A549 (cell line): ENCODE results near the gene EVPL. TPM values are rescaled to one million over a fixed set of nuclear protein-coding genes. Genes with fewer than 3 reads are reported as not detected.

Experiments used
- ATAC-seq, 2 experiments: fragments of 200-7000 bp in 1 of 2; fragments of >200 bp in 1 of 2; cut with Nextera tagmentation in 1 of 2; cut with Tn5 transposase in 1 of 2; 3 replicates each; pipeline versions ENCODE4 v1.8.0 to v1.9.1; 2018 to 2020; ENCODE audit warnings: mild to moderate bottlenecking in 1 of 2, moderate library complexity in 1 of 2
- CTCF ChIA-PET: fragments of 300-600 bp; sonication (Branson Sonifier 250); formaldehyde crosslinking; extraction: SDS; loops from one replicate; lab custom pipeline; 2021; ENCODE audit warnings: antibody characterized with exemption, inconsistent platforms; lab: Yijun Ruan, JAX
- POLR2A ChIA-PET: fragments of 350-600 bp; formaldehyde crosslinking; extraction: SDS; loops from one replicate; lab custom pipeline; 2021; ENCODE audit warnings: antibody characterized with exemption, inconsistent platforms; lab: Yijun Ruan, JAX
- DNase-seq, 2 experiments: peaks; one replicate each; pipeline versions ENCODE4 v3.0.0 to v3.0.0-alpha.2; 2011 to 2016; ENCODE audit warnings: low read depth in 1 of 2, low spot score in 1 of 2
- FAIRE-seq: peaks from 2 replicates; lab custom pipeline; 2011; peaks lifted over from hg19 to GRCh38; lab: Jason Lieb, UNC
- H3K27ac ChIP-seq, 2 experiments: fragments of >200 bp; sonication (Bioruptor Twin); formaldehyde crosslinking; 3 replicates each; pipeline ENCODE4 v1.5.1; 2016 to 2017
- H3K4me1 ChIP-seq: fragments of >200 bp; sonication (Bioruptor Twin); formaldehyde crosslinking; 3 replicates; pipeline ENCODE4 v1.6.1; 2016
- H3K4me2 ChIP-seq: fragments of >200 bp; sonication (Bioruptor Twin); formaldehyde crosslinking; 3 replicates; pipeline ENCODE4 v1.6.1; 2016
- H3K4me3 ChIP-seq: fragments of >200 bp; sonication (Bioruptor Twin); formaldehyde crosslinking; 3 replicates; pipeline ENCODE4 v1.5.1; 2016
- H3K9me3 ChIP-seq: fragments of >200 bp; sonication (Bioruptor Twin); formaldehyde crosslinking; 3 replicates; pipeline ENCODE4 v1.6.1; 2016
- CEBPB ChIP-seq, 2 experiments: fragments of >200 bp in 1 of 2; sonication (Bioruptor Twin) in 1 of 2; formaldehyde crosslinking in 1 of 2; IDR thresholded peaks; 2 replicates each; pipeline ENCODE4 v1.6.1; 2012 to 2016
- FOSB ChIP-seq: fragments of 250-450 bp; sonication (Bioruptor Pico); IDR thresholded peaks from 2 replicates; pipeline ENCODE4 v1.5.0; 2020; ENCODE audit warnings: mild to moderate bottlenecking, moderate library complexity
- GATA3 ChIP-seq: IDR thresholded peaks from 2 replicates; pipeline ENCODE4 v1.6.1; 2012; ENCODE audit warnings: borderline replicate concordance
- HOXA7 ChIP-seq: fragments of 250-450 bp; sonication (Bioruptor Pico); IDR thresholded peaks from 2 replicates; pipeline ENCODE4 v1.5.0; 2020; ENCODE audit warnings: mild to moderate bottlenecking, moderate library complexity
- HOXB13 ChIP-seq: fragments of 250-450 bp; sonication (Bioruptor Pico); IDR thresholded peaks from 2 replicates; pipeline ENCODE4 v1.5.0; 2020; ENCODE audit warnings: low read depth, mild to moderate bottlenecking, moderate library complexity
- HOXB5 ChIP-seq: fragments of 250-450 bp; sonication (Bioruptor Pico); IDR thresholded peaks from 2 replicates; pipeline ENCODE4 v1.5.0; 2020; ENCODE audit warnings: mild to moderate bottlenecking, moderate library complexity
- JUN ChIP-seq, 2 experiments: fragments of >200 bp; sonication (Bioruptor Twin); formaldehyde crosslinking; IDR thresholded peaks; 2 replicates in 1 of 2; 3 replicates in 1 of 2; pipeline ENCODE4 v1.6.1; 2016 to 2017
- JUNB ChIP-seq: fragments of >200 bp; sonication (Bioruptor Twin); formaldehyde crosslinking; IDR thresholded peaks from 2 replicates; pipeline ENCODE4 v1.6.1; 2016
- KDM1A ChIP-seq: fragments of 200-600 bp; sonication (generic); IDR thresholded peaks from 2 replicates; pipeline ENCODE4 v1.6.1; 2016; ENCODE audit warnings: low read depth, mild to moderate bottlenecking
- MAFK ChIP-seq: fragments of 450-650 bp; IDR thresholded peaks from 2 replicates; pipeline ENCODE4 v1.6.1; 2014; ENCODE audit not compliant: partially characterized antibody
- PBX3 ChIP-seq: IDR thresholded peaks from 2 replicates; pipeline ENCODE4 v1.6.1; 2012
- PHF8 ChIP-seq: fragments of 200-600 bp; sonication (generic); IDR thresholded peaks from 2 replicates; pipeline ENCODE4 v1.6.1; 2016; ENCODE audit warnings: low read depth, mild to moderate bottlenecking, antibody characterized with exemption, moderate library complexity, borderline replicate concordance
- RARB ChIP-seq: fragments of 250-450 bp; sonication (Bioruptor Pico); IDR thresholded peaks from 2 replicates; pipeline ENCODE4 v1.8.0; 2021; ENCODE audit warnings: mild to moderate bottlenecking, moderate library complexity
- RNF2 ChIP-seq: fragments of 200-600 bp; sonication (generic); IDR thresholded peaks from 2 replicates; pipeline ENCODE4 v1.6.1; 2016; ENCODE audit warnings: low read depth, mild to moderate bottlenecking, antibody characterized with exemption, moderate library complexity, borderline replicate concordance
- TFCP2L1 ChIP-seq: fragments of 250-450 bp; sonication (Bioruptor Pico); IDR thresholded peaks from 2 replicates; pipeline ENCODE4 v1.5.0; 2021; ENCODE audit warnings: mild to moderate bottlenecking
- ZC3H11A ChIP-seq: fragments of 450-650 bp; IDR thresholded peaks from 2 replicates; pipeline ENCODE4 v1.6.1; 2014; ENCODE audit warnings: antibody characterized with exemption, mild to moderate bottlenecking
- WGBS: methylation state at CpG from one replicate; pipeline ENCODE4 v1.1.6; 2017; ENCODE audit errors: missing lambda C conversion rate; 5-methylcytosine and 5-hydroxymethylcytosine counted together
- polyA plus RNA-seq, 4 experiments: library from polyadenylated mRNA; depleted of rRNA in 3 of 4; stranded (reverse); fragments of >200 nt; fragmentation: RNase III in 1 of 4; extraction: RNeasy Plus Mini Kit Qiagen cat#74134 plus additional on column Dnase treatment in 1 of 4; gene quantifications; 2 replicates in 3 of 4; 3 replicates in 1 of 4; pipeline ENCODE4 v1.2.3, GENCODE V29; 2011 to 2017
- TF ChIP-seq, protein P1 (sequence below): IDR thresholded peaks from 2 replicates; pipeline ENCODE4 v1.6.1; 2012
- TF ChIP-seq, protein P2 (sequence below): fragments of >200 bp; sonication (Bioruptor Twin); formaldehyde crosslinking; IDR thresholded peaks from 2 replicates; pipeline ENCODE4 v1.6.1; 2016
- TF ChIP-seq, protein P3 (sequence below): fragments of 450-650 bp; IDR thresholded peaks from 2 replicates; pipeline ENCODE4 v1.6.1; 2014; ENCODE audit warnings: antibody characterized with exemption

Gene EVPL
- polyA plus RNA-seq, 2 of the 4 experiments (the other 2 are of a cell fraction): 4.1 to 13.9 TPM

GRCh38 chr17:75981019-75981615 is 46.0 kb downstream of the EVPL start:
- ChIA-PET POLR2A (no interaction called here), CTCF (interaction anchor here (0.7 to 1.9 kb wide), 10 partner anchors 8 to 299 kb away, joined by 3 to 7 read pairs (median 4); partner anchors contain the start of gene MRPL38)
- Histone ChIP-seq H3K4me2 (peak overlapping the region; percentile 82; the same call in 1 of the 3 replicates), H3K27ac (no peak overlapping the region), H3K4me3 (no peak overlapping the region), H3K9me3 (no peaks in the 10 kb centered on the region), H3K4me1 (peaks cover 38% of the 10 kb centered on the region; the same call in 2 of the 3 replicates)
- WGBS: 94% methylated on average over 7 of the region's 7 CpGs
- DNase-seq (no peak), ATAC-seq (no peak), FAIRE-seq (no peak)
- TF ChIP-seq MAFK (peak; percentile 35), GATA3 (no peak)

DNA sequence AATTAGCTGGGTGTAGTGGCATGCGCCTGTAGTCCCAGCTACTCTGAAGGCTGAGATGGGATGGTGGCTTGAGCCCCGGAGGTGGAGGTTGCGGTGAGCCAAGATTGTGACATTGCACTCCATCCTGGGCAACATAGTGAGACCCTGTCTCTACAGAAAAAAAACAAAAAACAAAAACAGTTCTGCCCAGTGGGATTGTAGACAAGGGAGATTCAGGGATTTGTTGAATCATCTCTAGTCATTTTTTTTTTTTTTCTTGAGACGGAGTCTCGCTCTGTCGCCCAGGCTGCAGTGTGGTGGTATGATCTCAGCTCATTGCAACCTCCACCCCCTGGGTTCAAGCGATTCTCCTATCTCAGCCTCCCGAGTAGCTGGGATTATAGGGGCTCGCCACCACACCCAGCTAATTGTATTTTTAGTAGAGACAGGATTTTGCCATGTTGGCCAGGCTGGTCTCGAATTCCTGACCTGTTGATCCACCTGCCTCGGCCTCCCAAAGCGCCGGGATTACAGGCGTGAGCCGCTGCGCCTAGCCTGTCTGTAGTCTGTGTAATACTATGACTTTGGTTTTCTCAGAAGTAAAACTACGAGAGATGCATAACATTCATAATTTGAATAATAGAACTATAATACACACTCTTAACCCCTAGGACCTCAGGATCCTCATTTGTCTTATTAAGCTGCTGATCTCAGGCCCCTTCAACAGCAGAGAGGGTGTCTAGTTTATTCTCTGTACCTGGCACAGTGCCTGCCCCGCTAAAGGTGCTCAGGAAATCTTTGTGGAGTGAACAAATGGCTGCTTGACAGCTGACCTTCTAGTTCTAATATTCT is 46.7 kb downstream of the EVPL start:
- no peak for FAIRE-seq
- ATAC-seq: no peak

GRCh38 chr17:75979705-75980187 is 47.4 kb downstream of the EVPL start:
- Histone ChIP-seq H3K4me2 (peak overlapping the region; percentile 82), H3K27ac (peak overlapping the region; percentile 90 to 93)
- FAIRE-seq: no peak
- DNase-seq: no peak
- WGBS: 8% methylated on average over 19 of the region's 19 CpGs
- CTCF ChIA-PET: interaction anchor here (1.0 to 1.7 kb wide), 6 partner anchors 10 to 102 kb away, joined by 3 to 6 read pairs (median 4); partner anchors contain the start of genes CDK3, FBF1 and MRPL38
- TF ChIP-seq RARB (CRISPR knock-in tag): peak; percentile 30; the same call in 1 of the 2 replicates
- 0 out of 2 replicates have a peak, but pooled peaks have one; percentile 45 for TF ChIP-seq PBX3
- TF ChIP-seq HOXA7 (CRISPR knock-in tag): peak; percentile 34
- TF ChIP-seq PHF8: peak; percentile 95
- TF ChIP-seq HOXB5 (CRISPR knock-in tag): no peak
- peak in 1 of 2 experiments; percentile 1; a peak in 1 of 4 replicates for TF ChIP-seq CEBPB (IDR thresholded peaks at IDR 0.05)
- no peak for TF ChIP-seq JUNB
- 0 out of 2 replicates have a peak, but pooled peaks have one; percentile 53 for TF ChIP-seq FOSB
- TF ChIP-seq, protein P1, sequence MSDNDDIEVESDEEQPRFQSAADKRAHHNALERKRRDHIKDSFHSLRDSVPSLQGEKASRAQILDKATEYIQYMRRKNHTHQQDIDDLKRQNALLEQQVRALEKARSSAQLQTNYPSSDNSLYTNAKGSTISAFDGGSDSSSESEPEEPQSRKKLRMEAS: no peak; the same call in 1 of the 2 replicates
- TF ChIP-seq RNF2: no peak
- TF ChIP-seq HOXB13 (CRISPR knock-in tag): no peak
- no peak for TF ChIP-seq ZC3H11A
- TF ChIP-seq, protein P2, sequence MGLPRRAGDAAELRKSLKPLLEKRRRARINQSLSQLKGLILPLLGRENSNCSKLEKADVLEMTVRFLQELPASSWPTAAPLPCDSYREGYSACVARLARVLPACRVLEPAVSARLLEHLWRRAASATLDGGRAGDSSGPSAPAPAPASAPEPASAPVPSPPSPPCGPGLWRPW: no peak
- TF ChIP-seq JUN (IDR thresholded peaks at IDR 0.05): peak in 1 of 2 experiments; percentile 39; a peak in 3 of 5 replicates
- peak; percentile 38 for TF ChIP-seq TFCP2L1
- TF ChIP-seq, all 56 proteins: peak for 8
- peak; percentile 62 to 68 for ATAC-seq
- H3K4me3 ChIP-seq: peak overlapping the region; percentile 84
- no peaks in the 10 kb centered on the region for H3K9me3 ChIP-seq
- peaks cover 43% of the 10 kb centered on the region for H3K4me1 ChIP-seq
- POLR2A ChIA-PET: interaction anchor here (0.7 kb wide), 1 partner anchor 159 kb away, joined by 3 read pairs; no protein-coding TSS in a partner anchor

More for the DNA sequence above, 46.7 kb downstream of the EVPL start:
- CTCF ChIA-PET: interaction anchor here (0.6 to 1.9 kb wide), 11 partner anchors 9 to 480 kb away, joined by 3 to 7 read pairs (median 4); partner anchors contain the start of genes CDK3 and MRPL38
- TF ChIP-seq MAFK (no peak), KDM1A (0 out of 2 replicates have a peak, but pooled peaks have one; percentile 79)
- TF ChIP-seq, protein P3, sequence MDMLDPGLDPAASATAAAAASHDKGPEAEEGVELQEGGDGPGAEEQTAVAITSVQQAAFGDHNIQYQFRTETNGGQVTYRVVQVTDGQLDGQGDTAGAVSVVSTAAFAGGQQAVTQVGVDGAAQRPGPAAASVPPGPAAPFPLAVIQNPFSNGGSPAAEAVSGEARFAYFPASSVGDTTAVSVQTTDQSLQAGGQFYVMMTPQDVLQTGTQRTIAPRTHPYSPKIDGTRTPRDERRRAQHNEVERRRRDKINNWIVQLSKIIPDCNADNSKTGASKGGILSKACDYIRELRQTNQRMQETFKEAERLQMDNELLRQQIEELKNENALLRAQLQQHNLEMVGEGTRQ: no peak
- Histone ChIP-seq H3K4me3 (peak overlapping the region; percentile 84), H3K4me2 (peak overlapping the region; percentile 82), H3K9me3 (no peaks in the 10 kb centered on the region), H3K27ac (peak overlapping the region; percentile 90 to 93), H3K4me1 (peaks cover 43% of the 10 kb centered on the region)
- no peak for DNase-seq
- WGBS: 84% methylated on average over 18 of the region's 18 CpGs
- POLR2A ChIA-PET: interaction anchor here (0.6 to 0.7 kb wide), 3 partner anchors 137 to 200 kb away, joined by 3 to 4 read pairs (median 3); no protein-coding TSS in a partner anchor
